ENCODE measurements around the gene ARHGEF3.

Gene ARHGEF3

DNA sequence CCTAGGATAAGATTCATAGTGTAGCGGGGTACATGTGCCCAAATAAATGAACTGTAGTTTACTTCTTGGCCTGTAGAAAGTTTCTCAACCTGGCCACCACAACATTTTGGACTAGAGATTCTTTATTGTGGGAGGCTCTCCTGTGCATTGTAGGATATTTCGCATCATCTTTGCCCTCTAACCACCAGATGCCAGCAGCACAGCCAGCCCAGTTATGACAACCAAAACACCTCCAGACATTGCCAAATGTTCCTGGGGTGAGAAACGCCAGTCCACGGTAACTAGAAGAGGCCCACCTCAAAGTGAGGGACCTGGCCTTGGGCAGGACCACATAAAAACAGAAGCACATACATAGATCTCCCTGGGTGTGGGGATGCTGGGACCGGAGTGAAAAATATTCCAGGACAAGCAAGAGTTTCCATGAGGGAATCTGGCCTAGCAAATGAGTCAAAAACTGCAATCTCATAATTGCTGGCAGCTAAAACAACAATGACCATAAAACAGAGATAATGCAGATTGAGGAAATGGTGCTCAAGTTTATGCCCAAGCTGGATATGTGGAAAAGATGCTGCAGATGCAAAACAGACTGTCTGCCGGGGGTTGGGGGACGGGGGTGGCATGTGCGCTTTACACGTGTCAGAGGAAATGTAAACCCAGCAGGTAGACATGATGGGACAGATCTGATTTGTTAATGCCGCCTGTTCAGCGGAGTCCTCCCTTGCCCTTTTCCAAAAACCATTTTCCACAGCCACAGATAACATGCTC is 39.7 kb downstream of the ARHGEF3 start:
- no peak overlapping the region for H4K8ac ChIP-seq (ENCODE audit: low read depth, low read length)
- H3K27me3 ChIP-seq (ENCODE audit: control insufficient read depth in 3 of 3, insufficient read depth in 3 of 3, low read depth in 1 of 3, low read length in 3 of 3), result no peaks in the 10 kb centered on the region
- WGBS, 2 donors (ENCODE audit: extremely low coverage in 2 of 2, insufficient read length in 2 of 2, insufficient replicate concordance in 1 of 2), result no CpG with 5 or more reads among the region's 11 CpGs
- no peaks in the 10 kb centered on the region for H3K79me1 ChIP-seq (ENCODE audit: low read depth, low read length)
- H3K27ac ChIP-seq (replicated peaks; ENCODE audit: low read length), result no peak overlapping the region
- no peak overlapping the region for H2BK120ac ChIP-seq (ENCODE audit: low read depth, low read length)
- peaks cover 0 to 3% of the 10 kb centered on the region in 2 donors for H3K9me3 ChIP-seq (replicated peaks in 1 of 2; ENCODE audit: control insufficient read depth in 2 of 2, insufficient read depth in 1 of 2, low read depth in 1 of 2, low read length in 2 of 2)
- no peak overlapping the region for H2AK5ac ChIP-seq (ENCODE audit: low read depth, low read length)
- no peak overlapping the region for H3K4ac ChIP-seq (ENCODE audit: low read length)
- H3K23ac ChIP-seq (ENCODE audit: low read depth, low read length, poor library complexity), result no peak overlapping the region
- H2BK12ac ChIP-seq (ENCODE audit: low read length), result no peak overlapping the region
- H3K4me1 ChIP-seq (ENCODE audit: control insufficient read depth in 2 of 2, insufficient read depth in 1 of 2, low read depth in 1 of 2, low read length in 2 of 2), result peaks cover 0 to 2% of the 10 kb centered on the region in 2 donors
- no peak overlapping the region for H3K18ac ChIP-seq (ENCODE audit: low read length)
- no peak overlapping the region for H3K4me3 ChIP-seq (ENCODE audit: low read length in 2 of 2)
- H3K36me3 ChIP-seq (replicated peaks in 1 of 2; ENCODE audit: control insufficient read depth in 2 of 2, insufficient read depth in 2 of 2, low read length in 2 of 2), result no peaks in the 10 kb centered on the region
- no peak overlapping the region for H2BK15ac ChIP-seq (ENCODE audit: low read length)
- H2BK5ac ChIP-seq (ENCODE audit: low read length), result no peak overlapping the region
- no peak overlapping the region for H2AFZ ChIP-seq (ENCODE audit: low read length)
- H4K91ac ChIP-seq (ENCODE audit: low read depth, low read length, poor library complexity), result no peak overlapping the region
- no peak for DNase-seq (ENCODE audit: low spot score)
- no peak overlapping the region for H3K4me2 ChIP-seq (ENCODE audit: insufficient read depth, low read length, poor library complexity, severe bottlenecking)
- H3K9ac ChIP-seq (ENCODE audit: low read depth, low read length, poor library complexity), result no peak overlapping the region
- no peak overlapping the region for H3K14ac ChIP-seq (ENCODE audit: low read length)

DNA sequence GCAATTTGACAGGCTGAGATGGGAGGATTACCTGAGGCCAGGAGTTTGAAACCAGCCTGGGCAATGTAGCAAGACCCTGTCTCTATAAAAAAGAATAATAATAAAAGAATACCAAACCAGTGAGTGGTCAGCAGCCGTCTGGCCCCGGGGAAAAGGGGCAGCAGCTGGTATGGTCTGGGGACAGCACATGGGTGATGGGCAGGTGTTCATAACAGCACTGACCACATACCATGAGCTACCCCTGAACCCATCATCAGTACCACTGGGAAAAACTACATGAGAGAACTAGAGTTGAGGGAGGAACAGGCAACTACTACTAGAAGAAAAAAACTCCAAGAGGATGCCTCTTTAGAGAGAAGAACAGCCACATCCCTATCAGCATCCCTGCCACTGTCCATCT is 40.7 kb downstream of the ARHGEF3 start:
- H3K4me3 ChIP-seq (ENCODE audit: low read length in 2 of 2), result no peak overlapping the region
- no peak overlapping the region for H3K4me2 ChIP-seq (ENCODE audit: insufficient read depth, low read length, poor library complexity, severe bottlenecking)
- no peak overlapping the region for H2BK5ac ChIP-seq (ENCODE audit: low read length)
- H2AFZ ChIP-seq (ENCODE audit: low read length), result no peak overlapping the region
- no peaks in the 10 kb centered on the region for H3K36me3 ChIP-seq (replicated peaks in 1 of 2; ENCODE audit: control insufficient read depth in 2 of 2, insufficient read depth in 2 of 2, low read length in 2 of 2)
- H4K91ac ChIP-seq (ENCODE audit: low read depth, low read length, poor library complexity), result no peak overlapping the region
- no peak for DNase-seq (ENCODE audit: low spot score)
- no peak overlapping the region for H4K8ac ChIP-seq (ENCODE audit: low read depth, low read length)
- no peak overlapping the region for H2BK15ac ChIP-seq (ENCODE audit: low read length)
- no peak overlapping the region for H2BK120ac ChIP-seq (ENCODE audit: low read depth, low read length)
- H3K4ac ChIP-seq (ENCODE audit: low read length), result no peak overlapping the region
- H2BK12ac ChIP-seq (ENCODE audit: low read length), result no peak overlapping the region
- no CpG with 5 or more reads among the region's 2 CpGs for WGBS, 2 donors (ENCODE audit: extremely low coverage in 2 of 2, insufficient read length in 2 of 2, insufficient replicate concordance in 1 of 2)
- H3K9me3 ChIP-seq (replicated peaks in 1 of 2; ENCODE audit: control insufficient read depth in 2 of 2, insufficient read depth in 1 of 2, low read depth in 1 of 2, low read length in 2 of 2), result peaks cover 0 to 3% of the 10 kb centered on the region in 2 donors
- H3K27me3 ChIP-seq (ENCODE audit: control insufficient read depth in 3 of 3, insufficient read depth in 3 of 3, low read depth in 1 of 3, low read length in 3 of 3), result no peaks in the 10 kb centered on the region
- H3K14ac ChIP-seq (ENCODE audit: low read length), result no peak overlapping the region
- no peak overlapping the region for H2AK5ac ChIP-seq (ENCODE audit: low read depth, low read length)
- no peak overlapping the region for H3K27ac ChIP-seq (replicated peaks; ENCODE audit: low read length)
- H3K18ac ChIP-seq (ENCODE audit: low read length), result no peak overlapping the region
- no peaks in the 10 kb centered on the region for H3K79me1 ChIP-seq (ENCODE audit: low read depth, low read length)
- no peak overlapping the region for H3K9ac ChIP-seq (ENCODE audit: low read depth, low read length, poor library complexity)
- H3K4me1 ChIP-seq (ENCODE audit: control insufficient read depth in 2 of 2, insufficient read depth in 1 of 2, low read depth in 1 of 2, low read length in 2 of 2), result peaks cover 0 to 2% of the 10 kb centered on the region in 2 donors
- no peak overlapping the region for H3K23ac ChIP-seq (ENCODE audit: low read depth, low read length, poor library complexity)

DNA sequence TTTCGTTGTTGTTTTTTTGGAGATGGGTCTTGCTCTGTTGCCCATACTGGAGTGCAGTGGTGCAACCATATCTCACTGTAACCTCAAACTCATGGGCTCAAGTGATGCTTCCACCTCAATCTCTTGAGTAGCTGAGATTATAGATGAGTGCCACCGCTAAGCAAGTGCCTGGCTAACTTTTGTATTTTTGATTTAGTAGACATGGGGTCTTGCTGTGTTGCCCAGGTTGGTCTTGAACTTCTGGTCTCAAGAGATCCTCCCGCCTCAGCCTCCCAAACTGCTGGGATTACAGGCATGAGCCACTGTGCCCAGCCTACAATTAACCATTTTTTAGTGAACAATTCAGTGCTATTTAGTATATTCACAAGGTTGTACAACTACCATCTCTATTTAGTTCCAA is 42.2 kb downstream of the ARHGEF3 start:
- Histone ChIP-seq H2BK12ac (ENCODE audit: low read length) (no peak overlapping the region), H3K4me1 (ENCODE audit: control insufficient read depth in 2 of 2, insufficient read depth in 1 of 2, low read depth in 1 of 2, low read length in 2 of 2) (peaks cover 0 to 2% of the 10 kb centered on the region in 2 donors), H2AK5ac (ENCODE audit: low read depth, low read length) (no peak overlapping the region), H2AFZ (ENCODE audit: low read length) (no peak overlapping the region), H3K4me2 (ENCODE audit: insufficient read depth, low read length, poor library complexity, severe bottlenecking) (no peak overlapping the region), H3K18ac (ENCODE audit: low read length) (no peak overlapping the region), H3K4me3 (ENCODE audit: low read length in 2 of 2) (no peak overlapping the region), H2BK120ac (ENCODE audit: low read depth, low read length) (no peak overlapping the region), H2BK5ac (ENCODE audit: low read length) (no peak overlapping the region), H3K27me3 (ENCODE audit: control insufficient read depth in 3 of 3, insufficient read depth in 3 of 3, low read depth in 1 of 3, low read length in 3 of 3) (no peaks in the 10 kb centered on the region), H3K4ac (ENCODE audit: low read length) (no peak overlapping the region), H4K8ac (ENCODE audit: low read depth, low read length) (no peak overlapping the region), H3K36me3 (replicated peaks in 1 of 2; ENCODE audit: control insufficient read depth in 2 of 2, insufficient read depth in 2 of 2, low read length in 2 of 2) (no peaks in the 10 kb centered on the region), H3K79me1 (ENCODE audit: low read depth, low read length) (no peaks in the 10 kb centered on the region), H3K9ac (ENCODE audit: low read depth, low read length, poor library complexity) (no peak overlapping the region), H2BK15ac (ENCODE audit: low read length) (no peak overlapping the region), H3K9me3 (replicated peaks in 1 of 2; ENCODE audit: control insufficient read depth in 2 of 2, insufficient read depth in 1 of 2, low read depth in 1 of 2, low read length in 2 of 2) (peaks cover 0 to 3% of the 10 kb centered on the region in 2 donors), H3K14ac (ENCODE audit: low read length) (no peak overlapping the region), H4K91ac (ENCODE audit: low read depth, low read length, poor library complexity) (no peak overlapping the region), H3K23ac (ENCODE audit: low read depth, low read length, poor library complexity) (no peak overlapping the region), H3K27ac (replicated peaks; ENCODE audit: low read length) (no peak overlapping the region)
- no peak for DNase-seq (ENCODE audit: low spot score)
- no CpG with 5 or more reads among the region's 3 CpGs for WGBS, 2 donors (ENCODE audit: extremely low coverage in 2 of 2, insufficient read length in 2 of 2, insufficient replicate concordance in 1 of 2)

DNA sequence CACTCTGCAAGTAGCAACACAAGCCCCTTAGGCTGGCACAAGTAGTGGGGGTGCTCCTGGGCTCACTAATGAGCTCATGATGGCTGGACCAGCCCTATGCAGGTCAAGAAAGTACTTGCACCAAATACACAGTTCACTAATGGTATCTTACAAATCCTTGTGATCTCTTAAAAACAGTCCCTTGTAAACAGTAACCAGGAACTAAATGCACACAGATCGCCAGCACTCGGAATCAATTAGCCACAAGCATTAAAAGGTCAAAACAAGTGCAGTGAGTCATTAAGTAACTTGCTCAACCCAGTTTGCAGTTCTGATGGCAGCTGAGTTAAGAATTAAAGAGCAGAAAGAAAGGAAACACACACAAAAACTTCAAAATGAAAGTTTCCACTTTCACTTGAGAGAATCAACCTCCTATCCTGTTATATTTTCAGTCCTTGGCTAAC is 43.2 kb downstream of the ARHGEF3 start:
- Histone ChIP-seq H3K9ac (ENCODE audit: low read depth, low read length, poor library complexity) (no peak overlapping the region), H3K23ac (ENCODE audit: low read depth, low read length, poor library complexity) (no peak overlapping the region), H3K4me3 (ENCODE audit: low read length in 2 of 2) (no peak overlapping the region), H3K9me3 (replicated peaks in 1 of 2; ENCODE audit: control insufficient read depth in 2 of 2, insufficient read depth in 1 of 2, low read depth in 1 of 2, low read length in 2 of 2) (peaks cover 0 to 3% of the 10 kb centered on the region in 2 donors), H3K79me1 (ENCODE audit: low read depth, low read length) (no peaks in the 10 kb centered on the region), H3K27me3 (ENCODE audit: control insufficient read depth in 3 of 3, insufficient read depth in 3 of 3, low read depth in 1 of 3, low read length in 3 of 3) (no peaks in the 10 kb centered on the region), H2BK5ac (ENCODE audit: low read length) (no peak overlapping the region), H3K27ac (replicated peaks; ENCODE audit: low read length) (no peak overlapping the region), H2BK120ac (ENCODE audit: low read depth, low read length) (no peak overlapping the region), H2AK5ac (ENCODE audit: low read depth, low read length) (no peak overlapping the region), H2AFZ (ENCODE audit: low read length) (no peak overlapping the region), H3K14ac (ENCODE audit: low read length) (no peak overlapping the region), H3K18ac (ENCODE audit: low read length) (no peak overlapping the region), H3K4me2 (ENCODE audit: insufficient read depth, low read length, poor library complexity, severe bottlenecking) (no peak overlapping the region), H3K4ac (ENCODE audit: low read length) (no peak overlapping the region), H4K91ac (ENCODE audit: low read depth, low read length, poor library complexity) (no peak overlapping the region), H3K36me3 (replicated peaks in 1 of 2; ENCODE audit: control insufficient read depth in 2 of 2, insufficient read depth in 2 of 2, low read length in 2 of 2) (no peaks in the 10 kb centered on the region), H3K4me1 (ENCODE audit: control insufficient read depth in 2 of 2, insufficient read depth in 1 of 2, low read depth in 1 of 2, low read length in 2 of 2) (peaks cover 0 to 2% of the 10 kb centered on the region in 2 donors), H4K8ac (ENCODE audit: low read depth, low read length) (no peak overlapping the region), H2BK15ac (ENCODE audit: low read length) (no peak overlapping the region), H2BK12ac (ENCODE audit: low read length) (no peak overlapping the region)
- WGBS, 2 donors (ENCODE audit: extremely low coverage in 2 of 2, insufficient read length in 2 of 2, insufficient replicate concordance in 1 of 2), result no CpG with 5 or more reads among the region's 2 CpGs
- DNase-seq (ENCODE audit: low spot score), result no peak

Data from neuronal stem cell (in vitro differentiated cells).